Astrocyte (in vitro differentiated cells and primary cell): ENCODE measurements around the gene GIGYF2. TPM values are rescaled to one million over a fixed set of nuclear protein-coding genes. Genes with fewer than 3 reads are reported as not detected.

Experiments used
- DNase-seq: peaks from one replicate; pipeline ENCODE4 v3.0.0-alpha.2; 2010; ENCODE audit warnings: low read depth
- FAIRE-seq: peaks from 2 replicates; lab custom pipeline; 2011; peaks lifted over from hg19 to GRCh38; lab: Jason Lieb, UNC
- H2AFZ ChIP-seq: 2 replicates; pipeline ENCODE4 v1.6.0; 2012; ENCODE audit warnings: low read depth, low read length, inconsistent platforms
- H3K27ac ChIP-seq: 2 replicates; pipeline ENCODE4 v1.5.1; 2011; ENCODE audit warnings: low read depth, low read length, inconsistent platforms
- H3K27me3 ChIP-seq: 2 replicates; pipeline ENCODE4 v1.6.0; 2011; ENCODE audit warnings: low read length, inconsistent platforms; ENCODE audit not compliant: insufficient read depth
- H3K36me3 ChIP-seq: 2 replicates; pipeline ENCODE4 v1.5.1; 2011; ENCODE audit warnings: low read length, inconsistent platforms; ENCODE audit not compliant: insufficient read depth
- H3K4me1 ChIP-seq: 2 replicates; pipeline ENCODE4 v1.5.1; 2011; ENCODE audit warnings: low read length, inconsistent platforms; ENCODE audit not compliant: insufficient read depth
- H3K4me2 ChIP-seq: 2 replicates; pipeline ENCODE4 v1.6.0; 2012; ENCODE audit warnings: low read length, inconsistent platforms
- H3K4me3 ChIP-seq: 2 replicates; pipeline ENCODE4 v1.5.1; 2011; ENCODE audit warnings: low read depth, mild to moderate bottlenecking, low read length, inconsistent platforms; ENCODE audit not compliant: insufficient read depth
- H3K79me2 ChIP-seq: 2 replicates; pipeline ENCODE4 v1.6.0; 2012; ENCODE audit warnings: mild to moderate bottlenecking, low read length, inconsistent platforms; ENCODE audit not compliant: insufficient read depth
- H3K9ac ChIP-seq: 2 replicates; pipeline ENCODE4 v1.6.0; 2012; ENCODE audit warnings: mild to moderate bottlenecking, low read length, inconsistent platforms
- H3K9me3 ChIP-seq: 2 replicates; pipeline ENCODE4 v1.5.1; 2012; ENCODE audit warnings: low read depth, mild to moderate bottlenecking, low read length, inconsistent platforms; ENCODE audit not compliant: insufficient read depth
- H4K20me1 ChIP-seq: 2 replicates; pipeline ENCODE4 v1.6.0; 2012; ENCODE audit warnings: low read length, inconsistent platforms; ENCODE audit not compliant: insufficient read depth
- H3K27ac Mint-ChIP-seq: one replicate; pipeline ENCODE4 v1.8.0; 2021; ENCODE audit warnings: mild to moderate bottlenecking, mixed read lengths; ENCODE audit not compliant: unreplicated experiment
- H3K27me3 Mint-ChIP-seq: one replicate; pipeline ENCODE4 v1.8.0; 2021; ENCODE audit warnings: low read depth, mixed read lengths; ENCODE audit not compliant: unreplicated experiment
- H3K36me3 Mint-ChIP-seq: one replicate; pipeline ENCODE4 v1.8.0; 2021; ENCODE audit warnings: low read depth, mixed read lengths; ENCODE audit not compliant: unreplicated experiment
- H3K4me1 Mint-ChIP-seq: one replicate; pipeline ENCODE4 v1.8.0; 2021; ENCODE audit warnings: low read depth, mixed read lengths; ENCODE audit not compliant: unreplicated experiment
- H3K4me3 Mint-ChIP-seq: one replicate; pipeline ENCODE4 v1.8.0; 2021; ENCODE audit warnings: mild to moderate bottlenecking, moderate library complexity, mixed read lengths; ENCODE audit not compliant: unreplicated experiment
- H3K9me3 Mint-ChIP-seq: one replicate; pipeline ENCODE4 v1.8.0; 2021; ENCODE audit warnings: mild to moderate bottlenecking, mixed read lengths; ENCODE audit not compliant: unreplicated experiment
- CTCF ChIP-seq: IDR thresholded peaks from 2 replicates; pipeline ENCODE4 v1.5.1; 2011; ENCODE audit warnings: low read depth, mild to moderate bottlenecking, inconsistent platforms, low read length, moderate library complexity; ENCODE audit not compliant: insufficient read depth
- EZH2 ChIP-seq: IDR thresholded peaks from 2 replicates; pipeline ENCODE4 v1.6.1; 2012; ENCODE audit warnings: mild to moderate bottlenecking, low read length, inconsistent platforms; ENCODE audit not compliant: insufficient read depth
- total RNA-seq: library from RNA; stranded (reverse); gene quantifications from 2 replicates; pipeline ENCODE4 v1.2.1, GENCODE V29; 2021

GIGYF2 gene
- total RNA-seq, 1 donor from 2014 or later = 47.1 TPM

DNA sequence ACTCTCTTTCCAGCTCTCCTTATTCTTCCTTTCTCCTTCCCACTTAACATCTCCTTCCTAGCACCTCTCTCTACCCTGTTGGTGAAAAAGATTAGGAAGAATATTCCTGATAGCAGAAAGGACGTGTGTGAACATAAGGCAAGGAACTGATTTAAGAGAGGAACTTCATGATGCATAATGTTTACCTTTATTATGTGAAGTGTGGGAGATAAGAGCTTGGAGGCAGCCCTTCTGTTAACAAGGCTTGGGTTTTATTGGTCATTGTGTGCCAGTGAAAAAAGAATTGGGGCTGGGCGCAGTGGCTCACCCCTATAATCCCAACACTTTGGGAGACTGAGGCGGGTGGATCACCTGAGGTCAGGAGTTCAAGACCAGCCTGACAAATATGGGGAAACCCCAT, 44.8 kb downstream of the GIGYF2 start:
- TF ChIP-seq CTCF = no peak
- no peak for TF ChIP-seq EZH2
- no peak for DNase-seq
- H3K27me3 ChIP-seq = no peaks in the 10 kb centered on the region
- no peak overlapping the region for H2AFZ ChIP-seq
- no peaks in the 10 kb centered on the region for H3K4me1 ChIP-seq
- Mint-ChIP-seq H3K9me3 (no peaks in the 10 kb centered on the region), H3K36me3 (peaks cover 4% of the 10 kb centered on the region), H3K27ac (no peak overlapping the region), H3K27me3 (no peaks in the 10 kb centered on the region), H3K4me1 (peaks cover 1% of the 10 kb centered on the region), H3K4me3 (no peak overlapping the region)
- H3K4me3 ChIP-seq = no peak overlapping the region
- no peaks in the 10 kb centered on the region for H3K9me3 ChIP-seq
- H3K36me3 ChIP-seq = peaks cover 3% of the 10 kb centered on the region
- FAIRE-seq = no peak
- H3K9ac ChIP-seq = no peak overlapping the region
- no peak overlapping the region for H3K27ac ChIP-seq
- H4K20me1 ChIP-seq = peaks cover 19% of the 10 kb centered on the region
- H3K79me2 ChIP-seq = peaks cover 2% of the 10 kb centered on the region
- H3K4me2 ChIP-seq = no peak overlapping the region

- no peaks in the 10 kb centered on the region for H3K9me3 ChIP-seq
- H3K9ac ChIP-seq = no peak overlapping the region
- Mint-ChIP-seq H3K4me3 (no peak overlapping the region), H3K4me1 (peaks cover 3% of the 10 kb centered on the region), H3K36me3 (peaks cover 4% of the 10 kb centered on the region), H3K27ac (no peak overlapping the region), H3K27me3 (no peaks in the 10 kb centered on the region), H3K9me3 (no peaks in the 10 kb centered on the region)
- H3K27me3 ChIP-seq = no peaks in the 10 kb centered on the region
- no peaks in the 10 kb centered on the region for H3K79me2 ChIP-seq
- H3K4me1 ChIP-seq = no peaks in the 10 kb centered on the region
- H3K4me2 ChIP-seq = no peak overlapping the region
- DNase-seq (no peak), FAIRE-seq (no peak)
- no peak overlapping the region for H2AFZ ChIP-seq
- no peak overlapping the region for H3K4me3 ChIP-seq
- H4K20me1 ChIP-seq = peaks cover 15% of the 10 kb centered on the region
- TF ChIP-seq CTCF (no peak), EZH2 (no peak)
- peaks cover 11% of the 10 kb centered on the region for H3K36me3 ChIP-seq
- no peak overlapping the region for H3K27ac ChIP-seq
These were observed 47.8 kb downstream of the GIGYF2 start for GRCh38 chr2:232744963-232745362.

GRCh38 chr2:232748038-232748437, 50.9 kb downstream of the GIGYF2 start:
- no peak overlapping the region for H3K4me2 ChIP-seq
- H3K27ac ChIP-seq = no peak overlapping the region
- TF ChIP-seq CTCF (no peak), EZH2 (no peak)
- no peak overlapping the region for H2AFZ ChIP-seq
- no peak overlapping the region for H3K9ac ChIP-seq
- H3K9me3 ChIP-seq = no peaks in the 10 kb centered on the region
- Mint-ChIP-seq H3K9me3 (no peaks in the 10 kb centered on the region), H3K27ac (no peak overlapping the region), H3K4me3 (no peak overlapping the region), H3K36me3 (peaks cover 4% of the 10 kb centered on the region), H3K27me3 (no peaks in the 10 kb centered on the region), H3K4me1 (peaks cover 1% of the 10 kb centered on the region)
- H3K27me3 ChIP-seq = no peaks in the 10 kb centered on the region
- H3K79me2 ChIP-seq = no peaks in the 10 kb centered on the region
- no peak for FAIRE-seq
- H4K20me1 ChIP-seq = peaks cover 16% of the 10 kb centered on the region
- peaks cover 16% of the 10 kb centered on the region for H3K36me3 ChIP-seq
- no peak overlapping the region for H3K4me3 ChIP-seq
- H3K4me1 ChIP-seq = no peaks in the 10 kb centered on the region
- DNase-seq = no peak
